Panc1 (cell line): Measurements from ENCODE around the gene GPR137B.
"Not testable (repeated sequence)": the region's sequence is repeated elsewhere in the genome, so short reads cannot be mapped to it uniquely, and the experiment has no call there.

ENCODE experiments used
- TF ChIP-seq, protein P1 (sequence below): fragments of 450-650 bp; IDR thresholded peaks from 2 replicates; pipeline ENCODE4 v1.5.1; 2017; ENCODE audit warnings: mild to moderate bottlenecking
- TF ChIP-seq, protein P2 (sequence below), 2 experiments: IDR thresholded peaks; 2 replicates each; pipeline ENCODE4 v1.6.1; 2011 to 2012; ENCODE audit warnings: low read depth in 2 of 2, control low read depth in 1 of 2, low read length in 1 of 2, mild to moderate bottlenecking in 1 of 2, moderate library complexity in 1 of 2; ENCODE audit not compliant: insufficient read depth in 1 of 2

DNA sequence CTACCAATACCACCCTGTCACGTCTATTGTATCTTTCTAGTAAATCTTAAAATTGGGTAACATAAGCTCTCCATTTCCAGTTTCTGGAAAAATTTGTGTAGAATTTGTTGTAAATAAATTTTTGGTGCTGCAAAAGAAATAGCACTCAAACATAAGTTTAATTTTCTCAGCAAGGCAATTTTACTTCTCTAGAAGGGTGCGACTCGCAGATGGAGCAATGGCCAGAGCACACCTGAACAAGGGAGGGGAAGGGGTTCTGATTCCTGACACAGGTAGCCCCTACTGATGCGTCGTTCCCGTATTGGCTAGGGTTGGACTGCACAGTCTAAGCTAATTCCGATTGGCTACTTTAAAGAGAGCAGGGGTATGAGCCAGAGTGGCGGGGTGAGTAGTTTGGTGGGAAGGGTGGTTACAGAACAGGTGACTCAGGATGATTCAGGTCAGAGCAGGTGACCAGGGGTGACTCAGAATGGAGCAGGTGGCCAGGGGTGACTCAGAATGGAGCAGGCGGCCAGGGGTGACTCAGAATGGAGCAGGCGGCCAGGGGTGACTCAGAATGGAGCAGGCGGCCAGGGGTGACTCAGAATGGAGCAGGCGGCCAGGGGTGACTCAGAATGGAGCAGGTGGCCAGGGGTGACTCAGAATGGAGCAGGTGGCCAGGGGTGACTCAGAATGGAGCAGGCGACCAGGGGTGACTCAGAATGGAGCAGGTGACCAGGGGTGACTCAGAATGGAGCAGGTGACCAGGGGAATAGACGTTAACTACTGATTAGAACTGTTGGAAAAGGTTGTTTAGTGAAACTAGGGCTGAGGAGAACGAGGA is 45.5 kb upstream of the GPR137B start:
- TF ChIP-seq, protein P1, sequence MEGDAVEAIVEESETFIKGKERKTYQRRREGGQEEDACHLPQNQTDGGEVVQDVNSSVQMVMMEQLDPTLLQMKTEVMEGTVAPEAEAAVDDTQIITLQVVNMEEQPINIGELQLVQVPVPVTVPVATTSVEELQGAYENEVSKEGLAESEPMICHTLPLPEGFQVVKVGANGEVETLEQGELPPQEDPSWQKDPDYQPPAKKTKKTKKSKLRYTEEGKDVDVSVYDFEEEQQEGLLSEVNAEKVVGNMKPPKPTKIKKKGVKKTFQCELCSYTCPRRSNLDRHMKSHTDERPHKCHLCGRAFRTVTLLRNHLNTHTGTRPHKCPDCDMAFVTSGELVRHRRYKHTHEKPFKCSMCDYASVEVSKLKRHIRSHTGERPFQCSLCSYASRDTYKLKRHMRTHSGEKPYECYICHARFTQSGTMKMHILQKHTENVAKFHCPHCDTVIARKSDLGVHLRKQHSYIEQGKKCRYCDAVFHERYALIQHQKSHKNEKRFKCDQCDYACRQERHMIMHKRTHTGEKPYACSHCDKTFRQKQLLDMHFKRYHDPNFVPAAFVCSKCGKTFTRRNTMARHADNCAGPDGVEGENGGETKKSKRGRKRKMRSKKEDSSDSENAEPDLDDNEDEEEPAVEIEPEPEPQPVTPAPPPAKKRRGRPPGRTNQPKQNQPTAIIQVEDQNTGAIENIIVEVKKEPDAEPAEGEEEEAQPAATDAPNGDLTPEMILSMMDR: not testable (repeated sequence)
- TF ChIP-seq, protein P2, sequence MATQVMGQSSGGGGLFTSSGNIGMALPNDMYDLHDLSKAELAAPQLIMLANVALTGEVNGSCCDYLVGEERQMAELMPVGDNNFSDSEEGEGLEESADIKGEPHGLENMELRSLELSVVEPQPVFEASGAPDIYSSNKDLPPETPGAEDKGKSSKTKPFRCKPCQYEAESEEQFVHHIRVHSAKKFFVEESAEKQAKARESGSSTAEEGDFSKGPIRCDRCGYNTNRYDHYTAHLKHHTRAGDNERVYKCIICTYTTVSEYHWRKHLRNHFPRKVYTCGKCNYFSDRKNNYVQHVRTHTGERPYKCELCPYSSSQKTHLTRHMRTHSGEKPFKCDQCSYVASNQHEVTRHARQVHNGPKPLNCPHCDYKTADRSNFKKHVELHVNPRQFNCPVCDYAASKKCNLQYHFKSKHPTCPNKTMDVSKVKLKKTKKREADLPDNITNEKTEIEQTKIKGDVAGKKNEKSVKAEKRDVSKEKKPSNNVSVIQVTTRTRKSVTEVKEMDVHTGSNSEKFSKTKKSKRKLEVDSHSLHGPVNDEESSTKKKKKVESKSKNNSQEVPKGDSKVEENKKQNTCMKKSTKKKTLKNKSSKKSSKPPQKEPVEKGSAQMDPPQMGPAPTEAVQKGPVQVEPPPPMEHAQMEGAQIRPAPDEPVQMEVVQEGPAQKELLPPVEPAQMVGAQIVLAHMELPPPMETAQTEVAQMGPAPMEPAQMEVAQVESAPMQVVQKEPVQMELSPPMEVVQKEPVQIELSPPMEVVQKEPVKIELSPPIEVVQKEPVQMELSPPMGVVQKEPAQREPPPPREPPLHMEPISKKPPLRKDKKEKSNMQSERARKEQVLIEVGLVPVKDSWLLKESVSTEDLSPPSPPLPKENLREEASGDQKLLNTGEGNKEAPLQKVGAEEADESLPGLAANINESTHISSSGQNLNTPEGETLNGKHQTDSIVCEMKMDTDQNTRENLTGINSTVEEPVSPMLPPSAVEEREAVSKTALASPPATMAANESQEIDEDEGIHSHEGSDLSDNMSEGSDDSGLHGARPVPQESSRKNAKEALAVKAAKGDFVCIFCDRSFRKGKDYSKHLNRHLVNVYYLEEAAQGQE (IDR thresholded peaks at IDR 0.05; ENCODE audit: insufficient read depth in 1 of 2, low read depth in 2 of 2, low read length in 1 of 2): peak in 1 of 2 experiments; percentile 26; a peak in 1 of 4 replicates
